NCI-H446 (cell line): ENCODE results near the gene ZIM2.

Experiments used
- DNase-seq, 2 experiments: peaks; one replicate each; lab custom pipeline; 2025; lab: John Stamatoyannopoulos, UW

Gene ZIM2

DNA sequence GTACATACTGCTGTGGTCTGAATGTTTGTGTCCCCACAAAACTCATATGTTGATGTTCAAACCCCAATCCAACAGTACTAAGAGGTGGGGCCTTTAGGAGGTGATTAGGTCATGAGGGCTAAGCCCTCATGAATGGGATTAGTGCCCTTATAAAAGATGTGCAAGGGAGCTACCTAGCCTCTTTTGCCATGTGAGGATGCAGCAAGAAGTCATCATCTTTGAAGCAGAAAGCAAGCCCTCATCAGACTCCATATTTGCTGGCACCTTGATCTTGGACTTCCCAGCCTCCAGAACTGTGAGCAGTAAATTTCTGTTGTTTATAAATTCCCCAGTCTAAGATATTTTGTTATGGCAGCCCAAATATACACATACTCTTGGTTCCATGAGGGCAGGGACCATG, 33.9 kb downstream of the ZIM2 start:
- DNase-seq = no peak

DNA sequence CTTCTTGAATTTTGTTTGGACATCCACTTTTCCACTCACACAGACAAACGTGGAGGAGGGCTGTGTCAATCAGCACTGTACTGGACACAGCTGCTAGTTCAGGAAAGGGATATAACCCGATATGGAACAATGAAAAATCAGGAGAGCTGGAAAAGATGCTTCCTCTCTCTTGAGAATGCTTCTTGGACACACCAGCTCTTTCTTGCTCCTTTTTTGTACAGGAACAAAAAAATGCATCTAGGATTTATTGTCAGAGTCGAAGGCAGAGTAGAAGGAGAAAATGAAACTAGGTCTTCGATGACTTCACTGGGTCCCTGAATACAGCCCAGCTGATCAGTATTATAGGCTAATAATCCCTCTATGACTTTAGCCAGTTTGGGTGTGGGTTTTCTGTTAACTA, 62.2 kb downstream of the ZIM2 start:
- no peak for DNase-seq

DNA sequence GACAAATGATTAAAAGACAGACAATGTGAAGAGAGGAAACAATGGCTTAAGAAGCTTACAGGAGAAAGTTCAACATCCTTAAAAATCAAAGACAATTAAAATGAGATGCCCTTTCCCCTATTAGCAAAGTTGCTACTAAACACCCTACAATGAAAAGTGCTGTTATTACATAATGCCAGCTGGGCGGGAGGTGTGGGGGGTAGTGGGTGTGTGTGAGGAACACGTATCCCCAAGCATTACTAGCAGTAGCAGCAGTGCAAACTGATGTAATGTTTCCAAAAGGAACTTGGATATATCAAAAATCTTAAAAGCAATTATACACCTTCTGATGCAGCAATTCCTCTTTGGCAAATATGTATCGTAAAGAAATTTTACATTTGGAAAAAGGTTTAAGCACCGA, 70.9 kb downstream of the ZIM2 start:
- DNase-seq = no peak

DNA sequence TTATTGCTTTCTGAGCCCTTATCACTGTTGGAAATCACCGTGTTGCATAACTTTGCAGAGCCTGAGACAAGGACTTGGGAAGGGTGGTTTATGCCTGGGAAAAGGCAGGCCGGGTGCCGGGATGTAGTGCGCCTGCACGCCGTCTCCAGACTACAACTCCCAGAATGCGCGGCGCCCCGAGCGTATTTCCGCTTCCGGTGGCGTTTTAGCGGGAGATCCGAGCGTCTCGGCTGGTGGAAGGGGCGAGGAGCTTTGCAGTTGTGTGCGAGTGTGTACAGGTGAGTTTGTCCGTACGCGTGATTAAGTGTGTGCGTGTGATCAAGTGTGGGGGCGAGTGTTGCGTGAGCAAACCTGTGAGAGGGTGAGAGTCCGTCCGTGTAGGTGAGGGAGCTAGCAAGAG, 75.4 kb downstream of the ZIM2 start:
- DNase-seq = no peak

DNA sequence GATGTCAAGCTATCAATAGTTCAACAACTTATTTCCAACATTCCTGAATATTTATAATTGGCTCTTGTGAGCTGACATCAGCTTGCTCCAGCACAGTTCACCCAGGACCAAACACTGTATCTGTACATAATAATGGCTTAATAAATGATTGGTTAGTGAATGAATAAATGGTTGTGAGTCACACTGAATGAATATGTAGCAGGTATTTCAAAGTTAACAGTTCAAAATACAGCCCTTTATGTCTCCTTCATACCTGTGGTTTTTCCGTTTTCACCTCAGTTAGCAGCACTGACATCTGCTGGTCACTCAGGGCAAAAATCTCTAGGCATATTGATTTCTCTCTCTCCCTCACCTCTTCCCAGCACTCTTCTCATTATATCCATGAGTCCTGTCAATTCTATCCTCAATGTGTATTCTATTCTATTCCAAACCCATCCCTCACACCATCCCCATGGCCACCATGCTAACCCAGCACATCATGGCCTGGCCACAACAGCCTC, 76.3 kb downstream of the ZIM2 start:
- DNase-seq = no peak

DNA sequence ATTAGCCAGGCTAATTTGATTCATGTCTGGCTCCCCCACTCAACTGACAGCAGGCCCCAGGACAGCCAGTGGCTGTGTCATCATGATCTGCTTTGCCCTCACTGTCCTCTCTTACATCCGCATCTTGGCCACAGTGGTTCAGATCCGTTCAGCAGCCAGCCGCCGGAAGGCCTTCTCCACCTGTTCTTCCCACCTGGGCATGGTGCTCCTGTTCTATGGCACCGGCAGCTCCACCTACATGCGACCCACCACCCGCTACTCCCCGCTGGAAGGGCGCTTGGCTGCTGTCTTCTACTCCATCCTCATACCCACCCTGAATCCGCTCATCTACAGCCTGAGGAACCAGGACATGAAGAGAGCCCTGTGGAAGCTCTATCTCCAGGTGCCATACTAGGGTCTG, 79.7 kb downstream of the ZIM2 start:
- no peak for DNase-seq

DNA sequence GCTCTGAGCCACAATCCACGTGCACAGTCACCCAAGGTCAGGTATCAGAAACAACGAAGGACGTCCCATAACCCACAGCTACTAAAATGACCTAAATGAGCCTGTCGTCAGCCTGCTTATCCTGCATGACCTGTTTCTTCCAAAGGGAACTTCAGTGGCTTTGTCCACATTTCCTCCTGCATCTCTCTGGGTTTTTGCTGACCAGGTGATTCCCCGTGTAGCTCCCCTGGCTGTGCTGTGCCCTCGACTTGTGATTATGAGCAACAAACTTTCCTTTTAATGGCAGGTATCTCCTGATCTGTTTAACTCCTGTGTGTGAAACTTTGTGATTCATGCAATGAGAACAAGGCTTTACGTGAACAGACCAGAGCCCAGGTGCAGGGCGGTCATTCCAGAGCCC, 81.0 kb downstream of the ZIM2 start:
- no peak for DNase-seq

DNA sequence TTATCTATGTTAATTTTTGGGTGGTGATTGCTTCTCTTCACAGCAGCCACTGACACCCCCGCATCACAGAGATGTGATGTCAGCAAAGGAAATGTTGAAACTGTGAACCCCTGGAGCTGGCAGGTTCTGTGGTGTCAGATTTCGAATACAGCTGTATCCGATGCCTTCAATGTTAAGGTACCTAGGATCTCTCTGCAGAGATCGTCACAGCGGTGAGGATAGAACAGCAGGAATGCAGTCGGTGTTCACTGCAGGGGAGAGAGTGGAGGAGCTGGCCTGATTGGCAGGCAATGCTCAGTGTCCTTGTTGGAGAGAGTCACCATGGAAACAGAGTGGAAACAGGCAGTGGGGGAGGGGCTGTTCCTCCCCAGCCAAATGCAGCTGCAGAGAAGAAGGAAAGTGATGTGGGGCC, 89.4 kb downstream of the ZIM2 start:
- DNase-seq = no peak

DNA sequence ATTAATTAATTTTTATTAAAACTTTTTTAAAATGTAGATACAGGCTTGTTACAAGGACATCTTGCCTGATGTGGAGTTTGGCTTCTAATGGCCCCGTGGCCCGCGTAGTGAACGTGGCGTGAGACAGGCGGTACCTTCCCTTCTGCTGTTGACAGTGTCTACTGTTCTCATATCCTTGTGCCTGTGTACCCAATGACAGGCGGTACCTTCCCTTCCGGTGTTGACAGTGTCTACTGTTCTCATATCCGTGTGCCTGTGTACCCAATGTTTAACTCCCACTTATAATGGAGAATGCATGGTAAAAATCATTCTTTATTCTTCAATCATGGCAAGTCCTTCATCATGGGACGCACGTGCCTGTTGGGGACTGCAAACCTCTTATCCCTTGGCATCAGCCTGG, 89.9 kb downstream of the ZIM2 start:
- DNase-seq = no peak

DNA sequence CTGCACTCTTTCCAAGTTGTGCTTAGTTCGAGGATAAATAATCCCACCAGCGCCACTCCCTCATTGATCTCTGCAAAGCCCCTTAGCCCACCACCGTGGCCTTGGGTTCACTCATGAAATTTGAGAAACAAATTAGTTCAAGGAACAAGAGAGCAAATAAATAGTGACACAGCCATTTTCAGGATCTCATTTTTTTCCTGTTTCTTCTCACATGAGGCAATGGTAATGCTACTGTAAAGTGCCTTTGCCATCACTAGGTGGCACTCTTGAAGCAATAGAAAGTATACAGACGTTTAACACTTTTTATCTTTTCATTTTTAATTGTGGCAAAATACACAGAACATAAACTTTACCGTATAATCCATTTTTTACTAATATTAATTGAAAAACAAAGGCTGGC, 92.1 kb downstream of the ZIM2 start:
- no peak for DNase-seq

DNA sequence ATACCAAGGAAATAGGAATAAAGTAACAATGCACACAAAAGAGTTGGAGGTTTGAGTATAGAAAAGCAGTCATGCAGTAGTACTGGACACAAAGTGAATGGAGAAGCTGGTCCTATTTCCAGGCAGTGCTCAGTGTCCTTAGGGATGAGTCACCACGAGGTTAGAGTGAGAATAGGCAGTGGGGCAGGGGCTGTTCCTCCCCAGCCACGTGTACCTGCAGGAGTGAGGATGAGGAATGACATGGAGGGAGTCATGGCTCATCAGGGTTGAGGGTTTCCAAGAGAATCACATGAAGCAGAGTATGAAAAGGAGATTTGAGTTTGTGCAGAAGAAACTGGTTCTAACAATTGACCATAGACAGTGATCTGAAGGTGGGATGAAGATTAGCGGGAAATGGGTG, 94.2 kb downstream of the ZIM2 start:
- DNase-seq = no peak

DNA sequence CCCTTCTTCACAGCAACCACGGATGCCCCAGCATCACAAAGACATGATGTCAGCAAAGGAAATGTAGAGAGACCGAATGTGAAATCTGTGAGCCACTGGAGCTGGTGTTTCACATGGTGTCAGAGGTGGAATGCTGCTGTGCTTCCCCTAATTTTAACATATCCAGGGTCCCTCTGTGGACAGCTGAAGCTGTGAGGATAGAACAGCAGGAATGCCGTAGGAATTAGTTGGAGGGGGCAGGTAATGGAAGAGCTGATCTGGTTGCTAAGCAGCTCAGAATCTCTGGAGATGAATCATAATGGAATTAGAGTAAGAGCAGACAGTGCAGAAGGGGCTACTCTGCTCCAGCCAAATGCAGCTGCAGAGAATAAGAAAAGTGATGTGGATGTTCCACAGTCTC, 100.0 kb downstream of the ZIM2 start:
- DNase-seq = no peak

DNA sequence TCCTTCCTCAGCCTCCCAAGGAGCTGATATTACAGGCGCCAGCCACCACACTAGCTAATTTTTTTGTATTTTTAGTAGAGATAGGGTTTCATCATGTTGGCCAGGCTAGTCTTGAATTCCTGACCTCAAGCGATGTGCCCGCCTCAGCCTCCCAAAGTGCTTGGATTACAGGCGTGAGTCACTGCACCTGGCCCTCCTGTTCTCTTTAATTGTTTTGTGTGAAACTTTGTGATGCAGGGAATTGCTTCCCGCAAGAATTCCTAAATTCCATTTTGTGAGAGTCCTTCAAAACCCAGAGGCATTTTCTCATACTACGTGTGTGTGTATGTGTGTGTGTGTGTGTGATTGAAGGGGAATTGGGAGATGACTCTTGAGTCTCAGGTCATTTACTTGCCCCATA, 104.0 kb downstream of the ZIM2 start:
- no peak for DNase-seq

DNA sequence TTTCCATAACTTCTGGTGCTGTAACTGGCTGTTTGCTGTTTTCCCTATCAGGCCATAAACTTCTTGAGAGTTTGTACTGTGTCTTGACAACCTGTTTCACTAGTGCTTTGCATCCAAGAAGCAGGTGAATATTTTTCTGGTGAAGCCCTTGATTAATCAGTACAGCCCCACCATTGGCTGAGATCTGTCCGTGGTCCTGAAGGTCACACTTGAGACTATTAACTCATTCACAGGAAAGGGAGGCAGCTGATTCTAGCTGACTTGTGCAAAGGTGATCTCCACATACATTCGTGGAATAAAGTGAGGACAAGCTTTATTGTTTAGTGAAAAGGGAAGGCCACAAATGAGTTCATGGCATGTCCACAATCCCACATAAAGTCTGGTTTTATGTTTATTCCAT, 107.5 kb downstream of the ZIM2 start:
- no peak for DNase-seq

DNA sequence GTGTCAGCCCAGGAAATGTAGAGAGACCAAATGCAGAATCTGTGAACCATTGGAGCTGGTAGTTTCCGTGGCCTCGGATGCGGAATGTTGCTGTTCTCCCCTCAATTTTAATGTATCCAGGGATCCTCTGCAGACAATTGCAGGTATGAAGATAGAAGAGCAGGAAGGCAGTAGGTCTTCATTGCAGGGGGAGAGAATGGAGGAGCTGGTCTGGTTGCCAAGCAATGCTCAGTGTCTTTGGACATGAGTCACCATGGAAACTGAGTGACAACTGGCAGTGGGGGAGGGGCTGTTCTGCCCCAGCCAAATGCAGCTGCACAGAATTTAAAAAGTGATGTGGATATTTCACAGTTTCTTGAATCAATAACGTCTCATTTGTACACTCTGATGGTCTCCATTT, 112.8 kb downstream of the ZIM2 start:
- DNase-seq = no peak

DNA sequence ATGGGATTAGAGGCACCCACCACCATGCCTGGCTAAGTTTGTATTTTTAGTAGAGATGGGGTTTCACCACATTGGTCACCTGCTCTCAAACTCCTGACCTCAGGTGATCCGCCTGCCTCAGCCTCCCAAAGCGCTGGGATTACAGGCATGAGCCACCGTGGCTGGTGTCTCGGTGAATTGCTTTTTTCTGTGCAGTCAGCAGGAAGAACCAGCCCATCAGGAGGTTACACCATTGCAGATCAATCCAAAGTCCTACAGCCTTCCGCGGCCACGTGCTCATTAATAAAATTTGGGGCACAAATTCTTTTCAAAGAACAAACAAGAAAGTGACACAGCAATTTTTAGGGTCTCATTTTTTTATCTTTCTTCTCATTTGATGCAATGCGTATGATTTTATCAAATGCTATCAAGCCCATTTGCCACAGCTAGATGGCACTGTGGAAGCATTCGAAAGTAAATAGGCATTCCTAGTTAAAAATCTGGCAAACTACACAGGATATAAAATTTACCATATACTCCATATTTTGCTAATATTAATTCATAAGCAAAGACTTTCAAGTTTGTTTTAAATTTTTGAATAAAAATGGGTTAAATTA, 114.6 kb downstream of the ZIM2 start:
- DNase-seq = no peak
